HG03442 (cell line): ENCODE results near the gene CLSTN2.
"Not testable (repeated sequence)": the region's sequence is repeated elsewhere in the genome, so short reads cannot be mapped to it uniquely, and the experiment has no call there.

Experiments used
- ATAC-seq: cut with Tn5 transposase; IDR thresholded peaks from one replicate; pipeline ENCODE4 v1.9.1; 2021; ENCODE audit warnings: mild to moderate bottlenecking, moderate library complexity; ENCODE audit not compliant: unreplicated experiment

Gene CLSTN2

DNA sequence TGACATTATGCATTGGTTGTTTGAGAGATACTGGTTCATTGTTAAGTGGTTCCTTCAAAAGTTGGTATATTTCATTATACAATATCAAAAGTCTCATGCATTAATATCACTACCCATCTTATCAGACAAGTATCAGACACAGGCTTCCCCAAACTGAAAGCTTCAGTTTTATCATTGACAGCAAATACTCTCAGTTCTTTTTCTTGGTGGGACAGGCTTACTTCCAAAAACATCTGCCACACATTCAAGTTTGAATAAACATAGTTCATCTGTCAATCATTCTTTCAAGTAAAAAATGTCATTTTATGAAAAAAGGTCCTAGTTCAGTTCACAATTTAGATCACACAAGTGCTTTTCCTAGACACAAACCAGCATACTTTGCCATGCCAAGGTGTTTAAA is 462.9 kb downstream of the CLSTN2 start:
- ATAC-seq = no peak

DNA sequence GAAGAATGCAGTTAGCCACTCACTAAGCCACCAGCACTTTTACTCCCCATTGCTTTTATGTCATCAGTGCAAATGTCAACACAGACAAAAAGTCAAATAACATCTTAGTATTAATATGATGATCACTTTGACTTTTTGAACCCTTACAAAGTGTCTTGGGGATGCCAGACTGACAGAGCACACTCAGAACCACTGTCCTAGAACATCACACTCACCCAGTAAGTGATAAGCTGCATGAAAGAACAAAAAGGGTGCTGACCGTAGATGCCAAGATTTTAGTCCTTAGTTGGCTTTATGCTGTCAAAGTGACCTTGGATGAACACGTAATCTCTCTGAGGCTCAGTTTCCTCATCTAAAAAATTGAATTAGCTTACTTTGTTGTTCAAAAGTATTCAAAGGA is 463.4 kb downstream of the CLSTN2 start:
- no peak for ATAC-seq

DNA sequence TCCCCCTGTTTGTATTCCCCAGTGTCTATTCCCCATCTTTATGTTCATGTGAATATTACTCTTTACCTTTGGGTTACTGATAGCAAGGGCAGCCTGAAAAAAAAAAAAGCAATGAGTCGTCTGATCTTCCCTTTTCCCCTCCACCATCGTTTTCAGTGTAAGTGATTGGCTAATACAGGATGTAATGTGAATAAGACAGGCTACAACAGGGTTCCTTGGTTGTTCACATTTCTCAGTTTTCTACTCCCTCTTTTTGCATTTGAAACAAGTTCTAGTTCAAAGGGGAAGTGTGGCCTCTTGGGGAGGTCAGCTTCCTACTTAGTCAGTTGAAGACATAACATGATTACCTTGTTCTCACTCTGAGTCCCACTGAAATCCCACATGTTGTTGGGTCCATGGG is 464.9 kb downstream of the CLSTN2 start:
- ATAC-seq = no peak

DNA sequence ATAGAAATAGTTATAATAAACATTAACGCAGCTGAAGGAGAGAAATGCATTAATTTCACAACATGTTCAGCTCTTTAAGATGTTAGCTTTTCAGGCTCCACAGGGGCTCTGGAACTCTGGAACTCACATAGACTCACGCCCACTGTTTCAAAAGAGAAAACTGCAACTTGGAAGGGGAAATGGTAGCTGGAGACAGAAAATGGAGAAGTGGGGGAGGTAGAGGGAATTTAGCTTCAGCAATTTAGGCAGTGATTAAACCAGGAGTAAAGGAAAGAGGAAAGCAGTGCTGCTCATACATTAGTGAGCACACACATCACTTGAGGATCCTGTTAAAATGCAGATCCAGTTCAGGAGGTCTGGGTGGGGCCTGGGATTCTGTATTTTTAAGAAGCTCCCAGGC is 468.1 kb downstream of the CLSTN2 start:
- ATAC-seq = no peak

DNA sequence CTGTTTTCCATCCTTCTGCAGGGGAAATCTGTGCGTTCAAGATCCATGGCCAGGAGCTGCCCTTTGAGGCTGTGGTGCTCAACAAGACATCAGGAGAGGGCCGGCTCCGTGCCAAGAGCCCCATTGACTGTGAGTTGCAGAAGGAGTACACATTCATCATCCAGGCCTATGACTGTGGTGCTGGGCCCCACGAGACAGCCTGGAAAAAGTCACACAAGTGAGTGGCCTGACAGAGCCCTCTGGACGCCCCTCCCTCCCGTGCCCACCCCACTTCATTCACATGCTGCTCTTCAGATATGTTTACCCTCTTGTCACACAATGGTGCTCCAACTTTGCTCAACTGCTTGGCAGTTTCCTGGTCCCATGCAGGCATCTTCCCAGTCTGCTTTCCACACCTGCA is 468.6 kb downstream of the CLSTN2 start:
- ATAC-seq = no peak

DNA sequence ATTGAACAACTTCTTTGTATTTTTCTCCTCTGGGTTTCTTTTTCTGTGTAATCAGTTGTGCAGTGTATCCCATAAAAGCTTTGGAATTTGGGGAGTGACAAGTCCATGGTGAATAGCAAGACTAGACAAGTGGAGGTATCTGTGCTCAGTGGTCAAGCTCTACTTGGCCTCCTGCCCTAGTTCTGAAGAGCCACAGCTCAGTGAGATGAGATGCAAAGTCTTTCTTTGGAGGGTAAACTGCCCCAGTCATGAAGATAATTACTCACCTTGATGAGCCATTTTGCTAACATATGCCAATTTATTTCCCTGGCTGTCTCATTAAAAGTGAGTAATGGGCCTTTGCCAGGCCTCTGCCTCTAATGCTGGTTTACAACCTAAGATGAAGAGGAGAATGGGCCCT is 471.7 kb downstream of the CLSTN2 start:
- no peak for ATAC-seq

DNA sequence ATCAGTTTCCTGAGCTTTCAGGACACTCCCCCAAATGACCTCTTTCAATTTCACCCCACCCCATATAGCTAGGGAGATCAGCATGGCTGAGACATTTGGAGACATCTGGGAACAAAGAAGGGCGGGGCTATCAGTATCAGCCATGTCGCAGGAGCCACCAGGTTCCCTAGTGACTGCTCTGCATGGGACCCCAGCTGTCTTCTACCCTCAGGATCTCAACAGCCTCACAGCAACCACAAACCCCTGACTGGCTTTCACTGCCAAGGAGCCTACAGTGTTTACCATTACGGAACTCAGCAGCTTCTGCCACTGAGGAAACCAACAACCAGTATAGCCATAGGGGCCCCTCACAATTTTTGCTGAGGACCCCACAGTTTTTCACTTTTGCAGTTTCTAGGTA is 473.3 kb downstream of the CLSTN2 start:
- no peak for ATAC-seq

DNA sequence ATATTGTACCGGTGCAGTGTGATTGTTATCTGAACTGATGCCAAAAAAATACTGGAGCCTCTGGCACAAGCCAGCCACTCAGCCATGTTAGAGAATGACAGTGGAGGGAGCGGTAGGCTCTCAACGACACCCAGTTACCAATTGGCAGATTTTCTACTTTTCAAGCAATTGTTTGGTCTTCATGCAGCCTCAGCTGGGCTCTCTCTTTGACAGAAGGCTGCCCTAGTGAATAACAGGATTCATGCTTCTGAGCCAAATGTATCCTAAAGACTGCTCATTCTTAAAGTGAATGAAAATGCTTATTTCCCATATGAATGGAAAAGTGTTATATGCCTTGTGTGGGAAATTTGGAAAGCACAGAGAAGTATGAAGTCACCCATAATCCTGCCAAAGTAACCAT is 481.7 kb downstream of the CLSTN2 start:
- no peak for ATAC-seq

DNA sequence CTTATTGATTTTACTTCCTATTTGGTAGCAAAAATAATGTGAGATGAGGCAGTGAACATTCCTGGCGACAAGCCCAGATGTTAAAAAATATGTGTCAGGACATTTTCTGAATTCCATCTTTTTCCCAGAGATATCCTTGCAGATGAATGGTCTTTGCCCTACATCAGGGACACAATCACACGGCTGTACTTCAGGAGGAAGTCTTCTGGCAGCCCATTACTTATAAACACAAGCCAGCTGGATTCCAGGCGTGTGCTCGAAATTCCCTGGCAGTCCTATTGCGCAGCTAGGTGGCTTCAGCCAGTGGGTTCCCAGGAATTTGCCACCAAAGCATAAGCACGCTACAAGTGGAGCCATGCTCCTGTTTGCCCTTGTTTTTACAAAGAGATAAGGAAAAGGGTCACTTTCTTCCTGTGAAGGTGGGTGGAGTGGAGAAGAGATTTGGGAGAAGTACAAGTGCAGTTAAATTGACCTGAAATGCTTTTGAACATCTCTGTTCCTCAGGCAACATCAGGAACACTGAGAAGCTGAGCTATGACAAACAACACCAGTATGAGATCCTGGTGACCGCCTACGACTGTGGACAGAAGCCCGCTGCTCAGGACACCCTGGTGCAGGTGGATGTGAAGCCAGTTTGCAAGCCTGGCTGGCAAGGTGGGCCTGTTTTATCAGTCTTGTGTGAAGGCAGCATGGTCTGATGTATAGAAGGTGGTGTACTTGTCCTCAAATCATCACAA is 485.8 kb downstream of the CLSTN2 start:
- ATAC-seq = no peak

DNA sequence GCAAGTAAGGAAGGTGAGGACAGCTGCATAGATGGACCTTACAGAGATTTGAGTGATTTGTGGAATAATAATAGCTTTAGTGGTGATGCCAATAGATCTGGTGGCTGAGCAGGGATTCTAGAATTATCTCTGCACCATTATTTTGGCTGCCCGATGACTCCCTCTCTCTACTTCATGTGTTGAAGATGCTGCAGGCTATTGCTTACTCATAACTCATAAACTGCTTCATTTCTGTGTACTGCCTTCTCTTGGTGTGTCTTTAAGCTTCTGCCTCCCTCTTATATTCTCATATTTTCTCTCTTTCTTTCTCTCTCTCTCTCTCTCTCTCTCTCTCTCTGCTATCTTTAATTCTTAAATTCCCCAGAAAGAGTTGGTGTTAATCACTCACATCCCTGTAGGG is 486.9 kb downstream of the CLSTN2 start:
- ATAC-seq = no peak

DNA sequence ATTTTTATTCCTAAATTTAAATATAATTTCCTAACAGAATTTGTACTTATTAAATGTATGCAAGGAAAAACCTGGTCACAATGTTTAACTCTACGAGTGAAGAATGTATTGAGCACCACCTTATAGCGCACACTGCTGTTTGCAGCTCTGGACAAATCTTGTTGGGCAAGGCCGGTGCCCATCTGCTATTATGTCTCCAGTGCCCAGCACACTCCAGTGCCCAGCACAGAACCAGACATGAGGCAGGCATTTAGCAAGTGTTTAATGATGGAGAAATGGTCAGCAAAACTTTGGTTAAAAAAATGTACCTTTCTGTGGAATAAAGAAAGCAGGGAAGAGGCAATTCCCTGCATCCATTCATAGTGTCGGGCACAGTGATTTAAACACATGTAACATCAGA is 488.2 kb downstream of the CLSTN2 start:
- ATAC-seq = no peak

DNA sequence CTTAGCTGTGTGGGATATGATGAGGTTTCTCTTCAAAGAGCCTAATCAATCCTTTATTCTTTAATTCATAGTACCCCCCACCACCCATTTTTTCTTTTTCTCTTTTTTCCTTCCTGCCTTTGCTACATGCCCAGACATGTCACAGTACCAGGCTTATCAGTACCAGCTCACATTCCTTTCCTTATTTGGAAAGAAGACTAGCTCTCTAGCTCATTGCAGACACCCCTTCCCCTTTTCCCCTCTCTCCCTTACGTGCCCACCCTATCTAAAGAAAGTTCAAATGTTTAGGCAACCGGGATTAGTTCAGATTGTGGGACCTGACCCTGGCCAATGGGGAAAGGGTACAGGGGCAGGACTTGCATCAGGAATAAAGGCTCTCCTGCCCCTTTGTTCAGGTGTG is 488.6 kb downstream of the CLSTN2 start:
- ATAC-seq = not testable (repeated sequence)

DNA sequence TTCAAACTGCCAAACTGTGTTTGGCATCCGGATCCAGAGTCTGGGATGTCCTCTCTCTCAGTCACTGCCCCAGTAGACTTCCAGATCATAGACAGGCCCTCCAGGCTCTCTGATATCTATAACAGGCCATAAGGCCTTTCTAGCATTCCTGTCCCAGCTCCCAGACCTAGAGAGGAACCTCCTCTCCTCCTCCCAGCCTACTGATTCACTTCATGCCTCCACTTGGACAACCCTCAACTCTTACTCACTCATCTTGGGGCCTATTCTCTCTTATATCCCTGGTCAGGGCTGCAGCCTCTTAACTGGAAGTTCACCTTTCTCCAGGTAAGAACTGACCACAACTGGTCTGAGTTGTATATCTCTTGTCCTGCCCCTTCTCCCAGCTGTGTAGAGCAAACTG is 489.2 kb downstream of the CLSTN2 start:
- ATAC-seq = no peak

DNA sequence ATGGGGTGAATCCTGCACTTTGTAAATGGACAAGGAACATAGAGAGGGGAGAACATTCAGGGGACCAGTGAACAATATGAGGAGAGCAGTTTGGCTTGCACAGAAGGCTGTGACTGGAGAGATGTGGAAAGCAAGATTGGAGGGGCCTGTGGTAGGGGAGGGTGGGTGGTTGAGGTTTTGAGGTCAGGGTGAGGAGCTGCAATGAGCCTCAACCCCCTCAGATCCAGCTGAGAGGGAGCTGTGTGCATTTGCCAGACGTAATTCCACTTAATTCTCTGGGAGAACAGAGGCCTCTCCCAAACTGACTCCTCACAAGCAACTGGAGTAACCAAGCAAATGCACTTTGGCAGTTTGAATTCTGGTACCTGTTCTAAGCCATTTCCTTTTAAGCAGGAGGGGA is 489.7 kb downstream of the CLSTN2 start:
- no peak for ATAC-seq

DNA sequence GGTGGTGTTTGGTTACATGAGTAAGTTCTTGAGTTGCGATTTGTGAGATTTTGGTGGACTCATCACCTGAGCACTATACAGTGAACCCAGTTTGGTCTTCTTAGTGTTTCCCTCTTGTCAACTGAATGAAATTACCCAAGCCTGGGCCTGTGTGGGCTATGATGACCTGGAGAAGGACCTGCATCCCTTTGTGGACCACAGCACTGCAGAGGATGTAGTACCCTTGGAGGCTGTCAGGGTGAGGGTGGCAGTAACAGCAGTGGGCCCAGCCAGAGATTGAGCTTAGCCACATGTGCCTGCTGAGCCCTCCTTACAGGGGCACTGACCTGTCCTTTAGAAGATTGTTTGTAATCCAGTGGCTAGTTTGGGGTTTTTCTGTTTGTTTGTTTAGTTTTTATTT is 492.8 kb downstream of the CLSTN2 start:
- ATAC-seq = no peak

DNA sequence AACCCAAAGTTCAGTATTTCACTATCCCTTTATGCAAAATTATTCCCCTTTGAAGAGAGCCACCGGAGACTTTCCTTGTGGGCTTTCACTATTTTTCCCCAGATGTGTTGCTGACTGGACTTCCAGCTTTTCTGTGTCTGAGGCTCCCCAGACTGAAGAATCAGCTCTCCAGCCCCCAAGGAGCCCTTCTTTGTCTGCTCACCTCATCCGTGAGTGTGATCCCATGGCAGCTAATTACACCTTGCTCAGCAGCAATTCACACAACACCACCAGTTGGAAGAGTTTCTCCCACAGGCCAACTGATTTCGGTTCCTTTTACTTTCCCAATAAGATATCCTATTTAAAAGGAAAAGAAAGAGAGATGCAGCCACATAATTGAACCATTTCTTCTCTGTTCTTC is 493.4 kb downstream of the CLSTN2 start:
- ATAC-seq = no peak

DNA sequence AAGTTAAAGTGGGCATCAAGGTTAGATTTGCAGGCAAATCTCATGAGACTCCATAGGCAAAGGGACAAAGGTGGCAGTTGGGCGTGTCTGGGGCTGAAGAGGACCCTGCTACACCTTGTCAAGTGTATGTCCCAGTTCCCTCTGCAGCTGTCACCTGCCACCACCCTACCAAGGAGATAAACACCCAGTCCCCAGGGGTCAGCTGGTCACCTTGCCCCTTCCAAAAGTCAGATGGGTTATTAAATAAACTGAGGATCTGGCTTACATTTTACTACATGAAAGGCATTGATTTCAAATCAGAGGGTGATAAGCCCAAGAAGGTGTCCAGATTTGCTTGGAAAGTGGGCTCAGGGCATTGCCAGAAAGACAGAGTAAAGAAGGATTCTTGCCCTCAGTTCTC is 494.8 kb downstream of the CLSTN2 start:
- no peak for ATAC-seq

DNA sequence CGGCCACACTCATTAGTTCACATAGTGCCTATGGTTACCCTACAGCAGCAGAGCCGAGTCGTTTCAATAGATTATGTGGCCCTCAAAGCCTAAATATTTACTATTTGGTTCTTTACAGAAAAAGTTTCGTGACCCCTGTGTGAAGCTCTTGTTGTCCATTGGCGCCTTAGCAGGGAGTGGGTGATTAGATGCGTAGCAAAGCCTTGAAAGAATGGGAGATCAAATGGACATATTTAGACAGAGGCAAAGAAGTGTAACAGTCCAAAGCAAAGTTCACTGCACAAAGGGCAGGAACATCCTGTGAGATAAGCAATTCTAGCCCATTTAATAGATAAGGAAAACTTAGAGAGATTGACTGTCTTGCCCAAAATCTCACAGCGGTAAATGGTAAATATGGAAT is 495.5 kb downstream of the CLSTN2 start:
- ATAC-seq = no peak

DNA sequence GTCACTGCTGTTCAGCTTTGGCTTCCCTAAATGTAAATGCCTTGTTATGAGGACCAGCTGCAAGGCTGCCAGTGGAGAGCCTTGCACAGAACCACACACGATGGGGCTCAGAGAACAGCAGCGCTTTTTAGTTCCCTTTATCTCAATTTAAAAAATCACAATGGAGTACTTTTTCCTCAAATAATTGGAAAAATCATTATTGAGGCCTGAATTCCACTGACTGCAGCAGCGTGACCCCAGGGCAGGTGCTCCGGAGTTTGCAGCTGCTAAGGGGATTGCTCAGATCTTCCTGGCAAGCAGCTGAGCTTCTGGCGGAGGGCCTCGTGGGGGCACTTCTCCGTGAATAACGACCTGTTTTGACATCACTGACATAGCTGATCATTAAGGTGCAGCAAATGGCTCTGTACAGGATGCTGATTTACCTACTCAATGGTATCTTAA is 497.3 kb downstream of the CLSTN2 start:
- no peak for ATAC-seq

DNA sequence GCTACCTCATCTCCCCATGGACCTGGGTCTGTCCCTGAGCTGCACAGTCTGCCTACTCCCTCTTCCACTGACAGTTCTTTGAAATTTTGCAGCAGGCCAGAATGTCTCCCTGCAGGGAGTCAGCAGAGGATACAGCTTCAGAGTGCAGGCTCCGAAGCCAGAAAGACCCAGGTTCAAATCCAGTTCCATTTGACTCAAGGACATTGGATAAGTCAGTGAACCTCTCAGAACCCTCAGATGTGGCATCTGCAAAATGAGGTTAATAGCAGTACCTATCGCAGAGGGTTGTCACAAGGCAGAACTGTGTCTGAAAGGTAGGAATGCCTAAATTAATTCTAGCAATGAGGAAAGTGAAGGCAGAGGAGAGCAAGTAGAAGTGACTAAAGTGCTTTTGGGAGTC is 498.4 kb downstream of the CLSTN2 start:
- no peak for ATAC-seq

DNA sequence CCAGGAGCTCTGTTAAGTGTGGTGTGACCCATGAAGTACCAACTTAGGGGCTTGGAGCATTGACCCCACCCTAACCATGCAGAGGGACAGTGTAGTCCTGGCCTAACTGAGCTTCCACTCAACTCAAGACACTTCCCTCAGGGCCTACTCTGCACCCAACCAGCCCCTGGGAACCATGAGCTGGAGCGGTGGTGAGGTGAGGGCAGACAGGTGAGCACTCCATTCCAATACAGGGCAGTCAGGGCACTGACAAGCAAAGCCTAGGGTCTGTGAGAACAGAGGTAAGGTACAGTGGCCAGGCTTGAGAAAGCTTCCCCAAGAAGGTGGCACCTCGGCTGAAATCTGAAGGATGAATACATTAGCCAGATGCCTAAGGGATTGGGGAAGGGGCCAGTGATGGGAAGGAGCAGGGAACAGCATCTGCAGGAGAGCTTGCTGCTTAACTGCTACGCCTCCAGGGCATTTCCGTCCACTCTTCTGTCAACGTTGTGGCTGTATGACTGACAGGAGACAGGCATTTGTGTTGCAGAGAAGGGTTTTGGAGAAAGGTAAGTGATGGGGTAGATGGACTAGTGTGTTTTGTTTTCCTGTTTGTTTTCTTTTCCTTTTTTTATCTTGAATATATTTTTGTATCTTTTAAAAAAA is 499.4 kb downstream of the CLSTN2 start:
- ATAC-seq = no peak

DNA sequence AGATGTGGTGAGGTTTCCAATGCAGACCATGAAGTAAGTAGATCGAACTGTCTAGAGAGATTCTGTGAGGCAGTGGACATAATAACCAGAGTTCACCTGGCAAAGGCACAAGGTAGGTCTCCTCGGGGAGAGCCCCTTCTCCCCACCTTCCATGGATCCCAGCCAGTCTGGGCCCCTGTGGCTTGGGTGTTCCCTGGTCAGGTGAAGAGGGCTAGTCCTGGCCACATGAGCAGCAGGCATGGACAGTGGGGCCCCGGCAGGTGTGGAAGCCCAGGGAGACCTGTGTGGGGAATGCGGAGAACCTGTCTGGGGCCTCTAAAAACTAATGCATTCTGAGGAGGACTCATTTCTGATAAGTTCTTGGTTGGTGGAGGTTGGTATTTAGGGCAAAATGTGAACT is 501.4 kb downstream of the CLSTN2 start:
- no peak for ATAC-seq
